ENCODE results near the gene TASP1. TPM values are rescaled to one million over a fixed set of nuclear protein-coding genes. Genes with fewer than 3 reads are reported as not detected.

TASP1 gene
- polyA plus RNA-seq, 1 donor from 2014 or later, result 20.2 TPM

DNA sequence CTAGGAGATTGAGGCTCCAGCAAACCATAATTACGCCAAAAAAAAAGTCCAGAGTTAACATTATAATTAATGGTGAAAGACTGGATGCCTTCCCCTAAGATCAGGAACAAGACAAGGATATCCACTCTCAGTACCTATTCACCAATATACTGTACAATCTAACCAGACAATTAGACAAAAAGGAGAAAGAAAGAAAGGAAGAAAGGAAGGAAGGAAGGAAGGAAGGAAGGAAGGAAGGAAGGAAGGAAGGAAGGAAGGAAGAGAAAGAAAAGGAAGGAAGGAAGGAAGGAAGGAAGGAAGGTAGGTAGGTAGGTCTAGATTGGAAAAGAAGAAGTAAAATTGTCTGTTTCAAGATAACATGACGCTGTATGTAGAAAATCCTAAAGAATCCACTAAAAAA is 50.7 kb downstream of the TASP1 start:
- H3K9ac ChIP-seq (ENCODE audit: low read length), result no peak overlapping the region
- H4K20me1 ChIP-seq (ENCODE audit: insufficient read depth), result no peaks in the 10 kb centered on the region
- H3K9me2 ChIP-seq (ENCODE audit: insufficient read depth, low read length), result no peaks in the 10 kb centered on the region
- peaks cover 3% of the 10 kb centered on the region for H3K9me3 ChIP-seq (ENCODE audit: low read length)
- H3F3A ChIP-seq (ENCODE audit: insufficient read depth, low read length, poor library complexity, severe bottlenecking), result no peaks in the 10 kb centered on the region
- no peaks in the 10 kb centered on the region for H3K79me2 ChIP-seq (replicated peaks; ENCODE audit: insufficient read depth, low read length)
- TF ChIP-seq, protein P1, sequence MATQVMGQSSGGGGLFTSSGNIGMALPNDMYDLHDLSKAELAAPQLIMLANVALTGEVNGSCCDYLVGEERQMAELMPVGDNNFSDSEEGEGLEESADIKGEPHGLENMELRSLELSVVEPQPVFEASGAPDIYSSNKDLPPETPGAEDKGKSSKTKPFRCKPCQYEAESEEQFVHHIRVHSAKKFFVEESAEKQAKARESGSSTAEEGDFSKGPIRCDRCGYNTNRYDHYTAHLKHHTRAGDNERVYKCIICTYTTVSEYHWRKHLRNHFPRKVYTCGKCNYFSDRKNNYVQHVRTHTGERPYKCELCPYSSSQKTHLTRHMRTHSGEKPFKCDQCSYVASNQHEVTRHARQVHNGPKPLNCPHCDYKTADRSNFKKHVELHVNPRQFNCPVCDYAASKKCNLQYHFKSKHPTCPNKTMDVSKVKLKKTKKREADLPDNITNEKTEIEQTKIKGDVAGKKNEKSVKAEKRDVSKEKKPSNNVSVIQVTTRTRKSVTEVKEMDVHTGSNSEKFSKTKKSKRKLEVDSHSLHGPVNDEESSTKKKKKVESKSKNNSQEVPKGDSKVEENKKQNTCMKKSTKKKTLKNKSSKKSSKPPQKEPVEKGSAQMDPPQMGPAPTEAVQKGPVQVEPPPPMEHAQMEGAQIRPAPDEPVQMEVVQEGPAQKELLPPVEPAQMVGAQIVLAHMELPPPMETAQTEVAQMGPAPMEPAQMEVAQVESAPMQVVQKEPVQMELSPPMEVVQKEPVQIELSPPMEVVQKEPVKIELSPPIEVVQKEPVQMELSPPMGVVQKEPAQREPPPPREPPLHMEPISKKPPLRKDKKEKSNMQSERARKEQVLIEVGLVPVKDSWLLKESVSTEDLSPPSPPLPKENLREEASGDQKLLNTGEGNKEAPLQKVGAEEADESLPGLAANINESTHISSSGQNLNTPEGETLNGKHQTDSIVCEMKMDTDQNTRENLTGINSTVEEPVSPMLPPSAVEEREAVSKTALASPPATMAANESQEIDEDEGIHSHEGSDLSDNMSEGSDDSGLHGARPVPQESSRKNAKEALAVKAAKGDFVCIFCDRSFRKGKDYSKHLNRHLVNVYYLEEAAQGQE (IDR thresholded peaks at IDR 0.05; ENCODE audit: borderline replicate concordance), result no peak
- TF ChIP-seq, protein P2, sequence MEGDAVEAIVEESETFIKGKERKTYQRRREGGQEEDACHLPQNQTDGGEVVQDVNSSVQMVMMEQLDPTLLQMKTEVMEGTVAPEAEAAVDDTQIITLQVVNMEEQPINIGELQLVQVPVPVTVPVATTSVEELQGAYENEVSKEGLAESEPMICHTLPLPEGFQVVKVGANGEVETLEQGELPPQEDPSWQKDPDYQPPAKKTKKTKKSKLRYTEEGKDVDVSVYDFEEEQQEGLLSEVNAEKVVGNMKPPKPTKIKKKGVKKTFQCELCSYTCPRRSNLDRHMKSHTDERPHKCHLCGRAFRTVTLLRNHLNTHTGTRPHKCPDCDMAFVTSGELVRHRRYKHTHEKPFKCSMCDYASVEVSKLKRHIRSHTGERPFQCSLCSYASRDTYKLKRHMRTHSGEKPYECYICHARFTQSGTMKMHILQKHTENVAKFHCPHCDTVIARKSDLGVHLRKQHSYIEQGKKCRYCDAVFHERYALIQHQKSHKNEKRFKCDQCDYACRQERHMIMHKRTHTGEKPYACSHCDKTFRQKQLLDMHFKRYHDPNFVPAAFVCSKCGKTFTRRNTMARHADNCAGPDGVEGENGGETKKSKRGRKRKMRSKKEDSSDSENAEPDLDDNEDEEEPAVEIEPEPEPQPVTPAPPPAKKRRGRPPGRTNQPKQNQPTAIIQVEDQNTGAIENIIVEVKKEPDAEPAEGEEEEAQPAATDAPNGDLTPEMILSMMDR (IDR thresholded peaks at IDR 0.05; ENCODE audit: poor library complexity, severe bottlenecking), result no peak
- TF ChIP-seq EZH2 (IDR thresholded peaks at IDR 0.05; ENCODE audit: borderline replicate concordance, insufficient read depth, low read length, poor library complexity, severe bottlenecking) (no peak), TAF1 (IDR thresholded peaks at IDR 0.05; ENCODE audit: low read depth) (no peak), SMC3 (conservative IDR thresholded peaks at IDR 0.05; ENCODE audit: poor library complexity) (no peak), MXI1 (conservative IDR thresholded peaks at IDR 0.05; ENCODE audit: poor library complexity, severe bottlenecking) (no peak), RAD21 (conservative IDR thresholded peaks at IDR 0.05) (no peak)
- no peaks in the 10 kb centered on the region for H3K27me3 ChIP-seq (ENCODE audit: insufficient read depth, low read depth, low read length)
- H2AFZ ChIP-seq (ENCODE audit: low read depth, low read length), result no peak overlapping the region
- peaks cover 2% of the 10 kb centered on the region for H3K36me3 ChIP-seq (ENCODE audit: insufficient read depth, low read length)
- H3K27ac ChIP-seq (ENCODE audit: low read length), result no peak overlapping the region
- no peak overlapping the region for H3K4me3 ChIP-seq (ENCODE audit: low read length)
- no peak overlapping the region for H3K4me2 ChIP-seq (ENCODE audit: low read length)

DNA sequence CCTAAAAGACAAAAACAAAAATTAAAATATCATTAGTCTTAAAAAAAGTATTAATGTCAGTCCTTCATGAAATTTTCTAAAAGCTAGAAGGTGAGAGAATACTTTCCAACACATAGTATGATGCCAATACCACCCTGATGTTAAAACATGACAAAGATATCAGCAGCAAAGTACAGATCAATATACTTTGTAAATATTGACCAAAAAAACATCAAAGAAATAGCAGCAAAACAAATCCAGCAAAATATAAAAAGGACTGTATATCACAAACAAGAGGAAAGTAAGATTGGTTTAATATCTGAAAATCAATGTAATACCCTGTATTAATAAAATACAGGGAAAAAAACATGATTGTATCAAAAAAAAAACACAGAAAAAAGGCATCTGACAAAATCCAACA is 51.4 kb downstream of the TASP1 start:
- Histone ChIP-seq H3K9ac (ENCODE audit: low read length) (no peak overlapping the region), H3K27ac (ENCODE audit: low read length) (no peak overlapping the region), H3K9me2 (ENCODE audit: insufficient read depth, low read length) (no peaks in the 10 kb centered on the region), H3K79me2 (replicated peaks; ENCODE audit: insufficient read depth, low read length) (no peaks in the 10 kb centered on the region), H3K4me2 (ENCODE audit: low read length) (no peak overlapping the region), H2AFZ (ENCODE audit: low read depth, low read length) (no peak overlapping the region), H3F3A (ENCODE audit: insufficient read depth, low read length, poor library complexity, severe bottlenecking) (no peaks in the 10 kb centered on the region), H4K20me1 (ENCODE audit: insufficient read depth) (no peaks in the 10 kb centered on the region), H3K27me3 (ENCODE audit: insufficient read depth, low read depth, low read length) (no peaks in the 10 kb centered on the region), H3K36me3 (ENCODE audit: insufficient read depth, low read length) (peaks cover 6% of the 10 kb centered on the region), H3K4me3 (ENCODE audit: low read length) (no peak overlapping the region), H3K9me3 (ENCODE audit: low read length) (peaks cover 7% of the 10 kb centered on the region)
- TF ChIP-seq SMC3 (conservative IDR thresholded peaks at IDR 0.05; ENCODE audit: poor library complexity) (no peak), TAF1 (IDR thresholded peaks at IDR 0.05; ENCODE audit: low read depth) (no peak), RAD21 (conservative IDR thresholded peaks at IDR 0.05) (no peak), MXI1 (conservative IDR thresholded peaks at IDR 0.05; ENCODE audit: poor library complexity, severe bottlenecking) (no peak), EP300 (conservative IDR thresholded peaks at IDR 0.05; ENCODE audit: poor library complexity, severe bottlenecking) (no peak), POLR2AphosphoS5 (IDR thresholded peaks at IDR 0.05) (no peak), EZH2 (IDR thresholded peaks at IDR 0.05; ENCODE audit: borderline replicate concordance, insufficient read depth, low read length, poor library complexity, severe bottlenecking) (no peak)
- TF ChIP-seq, protein P1 (IDR thresholded peaks at IDR 0.05; ENCODE audit: borderline replicate concordance), result no peak
- TF ChIP-seq, protein P2 (IDR thresholded peaks at IDR 0.05; ENCODE audit: poor library complexity, severe bottlenecking), result no peak

All from neural cell (in vitro differentiated cells).